HG03457 (cell line): ENCODE data around the gene TEX12.
"Not testable (repeated sequence)": the region's sequence is repeated elsewhere in the genome, so short reads cannot be mapped to it uniquely, and the experiment has no call there.

Experiments used
- ATAC-seq: cut with Tn5 transposase; IDR thresholded peaks from one replicate; pipeline ENCODE4 v1.9.1; 2021; ENCODE audit warnings: moderate number of reproducible peaks; ENCODE audit not compliant: unreplicated experiment

Gene TEX12

DNA sequence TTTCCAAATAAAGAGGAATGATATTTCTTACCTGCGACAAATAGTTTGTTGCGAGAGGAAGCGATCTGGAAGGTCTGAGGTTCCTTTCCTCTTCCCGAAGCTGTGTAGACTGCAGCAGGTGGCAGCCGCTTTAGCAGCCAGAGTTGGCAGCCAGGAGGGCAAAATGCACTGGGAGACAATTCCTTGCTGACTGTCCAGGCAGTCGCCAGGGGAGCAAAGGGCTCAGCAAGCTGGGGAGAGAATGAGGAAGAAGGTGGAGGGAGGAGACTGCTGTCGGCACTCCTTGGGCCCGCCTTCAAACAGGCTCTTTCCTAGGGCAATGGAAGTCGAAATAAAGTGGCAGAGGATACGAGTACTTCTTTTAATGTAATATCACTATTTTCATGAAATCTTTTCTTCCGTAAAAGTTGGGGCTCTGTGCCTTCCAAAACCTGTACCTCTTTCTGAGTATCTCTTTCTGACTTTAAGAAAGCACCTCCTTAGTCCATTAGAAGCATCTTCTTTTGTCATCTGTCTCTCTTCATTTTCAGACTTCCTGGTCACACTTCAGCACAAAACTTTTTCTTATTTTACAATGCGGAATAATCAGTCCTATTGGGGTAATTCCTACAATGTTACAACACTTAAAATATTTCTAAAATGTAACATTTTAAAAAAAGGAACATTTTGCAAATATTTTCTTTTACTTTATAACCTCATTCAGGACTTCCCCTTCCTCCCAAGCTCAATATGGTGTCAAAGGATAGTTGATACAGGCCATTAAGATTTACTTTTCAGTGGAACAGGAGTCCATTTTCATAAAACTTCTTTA lies 3.1 kb upstream of the TEX12 start, which contains the start of gene IL18:
IL18 (minus strand) TSS at position 220 of the 811 bp plus-strand sequence. CDS start 9,041 bp downstream, outside the sequence.
- ATAC-seq = no peak

DNA sequence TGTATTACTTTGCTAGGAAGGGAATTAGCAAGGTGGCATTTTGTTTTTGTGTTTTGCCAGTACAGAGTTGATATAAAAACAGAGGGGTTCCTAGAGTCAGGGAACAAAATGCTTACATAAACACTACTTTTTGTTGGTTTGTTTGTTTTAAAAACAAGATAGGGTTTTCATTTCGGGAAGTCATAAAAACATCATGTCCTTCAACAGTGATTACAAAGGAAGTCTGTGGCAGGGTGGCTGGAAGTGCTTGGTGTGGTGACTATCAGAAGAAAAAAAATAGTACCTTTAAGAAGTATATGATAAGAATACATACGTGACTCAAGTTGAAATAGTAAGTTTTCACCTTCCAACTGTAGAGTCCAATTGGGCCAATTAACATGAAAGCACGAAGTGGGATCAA lies 2.1 kb upstream of the TEX12 start:
- no peak for ATAC-seq

DNA sequence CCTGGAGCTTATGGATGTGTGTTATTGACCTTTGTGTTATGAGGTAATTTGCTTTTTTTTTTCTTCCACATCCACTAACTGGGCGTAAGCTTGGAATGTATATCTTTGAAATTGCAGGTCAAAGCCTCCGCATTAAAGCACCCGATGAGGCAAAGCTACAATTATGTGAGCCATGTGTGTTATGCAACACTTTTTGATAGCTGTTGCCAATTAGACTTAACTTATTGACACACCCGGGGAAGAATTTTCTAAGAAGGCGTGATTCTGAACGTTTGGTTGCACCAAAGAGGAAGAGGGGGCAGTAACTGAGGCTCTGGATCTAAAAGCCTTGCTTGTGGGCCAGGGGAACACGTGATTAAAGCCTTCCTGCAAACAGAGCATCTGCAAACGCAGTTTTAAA lies 610 bp upstream of the TEX12 start:
- ATAC-seq = no peak

DNA sequence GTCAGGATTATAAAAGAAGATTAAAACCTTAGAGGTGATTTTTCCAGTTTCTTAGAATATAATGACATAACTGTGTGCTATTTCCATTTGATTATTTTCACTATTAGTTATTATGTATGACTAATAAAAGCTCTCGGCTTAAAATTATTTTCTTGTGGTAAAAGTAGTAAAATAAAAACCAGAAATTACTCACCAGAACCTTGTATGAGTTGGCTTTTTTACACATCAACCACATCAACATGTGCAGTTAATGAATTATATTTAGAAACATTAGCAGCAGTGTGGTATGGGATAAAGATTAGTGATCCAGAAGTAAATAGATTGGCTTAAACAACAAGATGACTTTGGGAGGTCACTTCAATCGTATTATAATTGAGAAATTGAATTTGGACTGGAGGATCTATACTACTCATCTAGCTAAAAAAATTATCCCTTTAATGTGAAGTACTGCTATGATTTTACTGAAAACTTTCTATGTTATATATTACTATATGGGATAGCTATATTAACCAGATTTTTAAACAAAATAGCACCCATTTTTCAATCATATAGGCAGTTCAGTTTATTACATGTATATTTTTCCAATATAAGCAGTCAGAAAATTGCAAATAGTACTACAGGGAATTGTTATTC lies 5.3 kb downstream of the TEX12 start:
- peak; percentile 70 for ATAC-seq

DNA sequence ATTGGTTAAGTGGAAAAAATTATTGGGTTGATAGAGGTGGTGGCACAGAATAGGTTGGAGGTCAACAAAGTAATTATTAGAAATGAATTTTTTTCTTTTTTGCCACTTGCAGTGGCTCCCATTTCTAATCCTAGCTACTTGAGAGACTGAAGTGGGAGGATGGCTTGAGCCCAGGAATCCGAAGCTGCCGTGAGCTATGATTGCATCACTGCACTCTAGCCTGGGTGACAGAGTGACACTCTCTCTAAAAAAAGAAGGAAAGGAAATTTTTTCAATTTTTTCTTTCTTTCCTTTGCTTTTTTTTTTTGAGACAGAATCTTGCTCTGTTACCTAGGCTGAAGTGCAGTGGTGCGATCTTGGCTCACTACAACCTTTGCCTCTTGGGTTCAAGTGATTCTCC lies 6.0 kb downstream of the TEX12 start:
- no peak for ATAC-seq

DNA sequence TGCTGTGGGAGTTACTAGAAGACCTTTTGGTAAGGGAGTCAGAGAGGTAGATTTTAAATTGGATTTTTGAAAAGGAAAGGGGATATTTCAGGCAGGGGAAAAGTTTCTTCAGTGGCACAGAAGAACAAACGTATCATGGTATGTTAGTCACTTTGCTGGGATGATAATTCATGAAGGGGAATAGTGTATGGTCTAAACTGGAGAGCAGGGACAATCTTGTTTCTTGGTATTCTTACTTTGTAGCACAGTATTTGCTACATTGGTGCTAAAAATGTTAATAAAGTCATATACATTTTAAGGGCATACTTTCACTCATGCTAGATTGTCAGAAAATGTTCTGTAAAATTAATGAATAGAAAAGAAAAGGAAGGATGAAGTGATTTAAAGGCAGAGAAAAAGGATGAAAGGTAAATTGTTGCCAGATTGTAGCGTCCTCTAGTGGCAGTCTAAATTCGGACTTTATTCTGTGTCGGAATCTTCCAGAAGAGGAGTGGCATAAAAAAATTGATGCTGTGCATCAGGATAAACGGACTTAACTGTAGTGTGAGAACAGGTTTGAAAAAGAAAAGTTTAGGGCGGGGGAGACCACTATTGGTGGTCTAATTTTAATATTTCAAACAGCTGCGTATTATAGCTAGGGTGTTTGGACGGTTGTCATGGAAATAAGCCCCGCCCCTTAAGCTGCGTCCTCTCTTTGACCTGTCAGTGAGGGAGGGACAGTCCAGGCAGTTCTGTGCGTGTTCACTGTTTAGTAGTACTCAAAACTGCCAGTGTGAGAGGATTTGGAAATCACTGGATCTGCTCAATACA lies 7.8 kb downstream of the TEX12 start, which contains the start of gene BCO2:
BCO2 (plus strand) TSS at position 724 of the 810 bp plus-strand sequence. CDS start 90 bp downstream, outside the sequence.
- no peak for ATAC-seq

DNA sequence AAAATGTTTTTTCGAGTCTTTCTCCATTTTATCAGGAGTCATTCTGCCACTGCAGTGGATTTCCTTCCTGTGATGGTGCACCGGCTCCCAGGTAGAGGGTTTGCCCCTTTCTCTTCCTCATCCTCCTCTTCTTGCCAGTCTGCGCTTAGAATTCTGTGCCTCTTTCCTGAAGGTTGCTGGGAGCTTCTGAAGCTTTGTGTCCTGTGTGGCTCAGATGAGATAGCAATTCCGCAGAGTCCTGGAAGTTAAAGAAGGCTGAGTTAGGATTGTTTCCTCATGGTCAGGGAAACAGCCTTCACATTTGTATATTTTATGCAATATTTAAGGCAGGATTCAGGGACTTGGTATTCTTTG lies 8.4 kb downstream of the TEX12 start:
- ATAC-seq = no peak

DNA sequence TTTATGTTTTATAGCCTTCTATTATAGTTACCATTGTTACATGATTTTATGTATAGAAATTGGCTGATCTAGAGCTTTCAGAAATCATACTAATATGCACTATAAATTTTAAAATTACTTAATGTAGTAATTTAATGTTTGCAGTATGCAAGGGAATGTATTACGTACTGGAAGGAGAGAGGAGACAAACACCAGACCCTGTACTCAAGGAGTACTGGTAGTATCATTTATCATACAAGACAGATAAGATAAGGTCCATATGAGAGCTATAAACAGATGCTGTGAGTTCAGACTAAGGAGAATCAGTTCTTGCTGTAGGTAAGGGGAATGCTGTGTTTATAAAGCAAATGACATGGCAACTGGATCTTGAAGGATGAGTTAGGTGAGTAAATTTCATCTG lies 8.9 kb downstream of the TEX12 start:
- ATAC-seq = no peak

DNA sequence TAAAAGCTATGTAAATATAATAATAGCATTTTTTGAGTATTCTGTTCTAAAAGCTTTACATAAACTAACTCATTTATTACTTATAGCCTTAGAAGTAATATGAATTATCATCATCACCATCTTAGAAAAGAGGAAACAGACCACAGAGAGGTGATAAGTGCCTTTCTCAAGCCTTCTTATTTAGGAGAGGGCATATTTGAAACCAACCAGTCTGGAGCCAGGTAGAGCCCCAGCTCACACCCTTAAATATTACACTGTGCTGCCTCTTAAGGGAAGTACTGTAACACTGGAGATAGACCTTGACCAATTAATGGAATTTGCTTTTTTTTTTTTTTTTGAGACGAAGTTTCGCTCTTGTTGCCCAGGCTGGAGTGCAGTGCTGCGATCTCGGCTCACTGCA lies 10.4 kb downstream of the TEX12 start:
- ATAC-seq = no peak

DNA sequence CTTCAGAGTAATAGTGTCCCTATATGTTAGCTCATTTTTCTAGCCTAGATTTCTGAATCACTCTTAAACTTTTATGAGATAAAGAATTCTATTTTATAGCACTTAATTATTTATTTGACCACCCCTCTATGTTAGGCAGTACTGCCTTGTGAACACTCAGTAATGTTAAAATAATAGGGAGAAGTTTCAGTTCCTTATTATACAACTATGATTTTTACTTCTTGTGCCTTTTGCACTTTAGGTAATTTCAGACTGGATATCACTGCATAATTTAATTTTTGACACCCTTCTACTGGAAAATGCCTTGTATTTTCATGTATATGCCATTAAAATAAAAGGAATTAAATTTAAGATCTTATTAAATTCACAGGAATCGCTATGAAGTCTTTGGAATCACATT lies 11.3 kb downstream of the TEX12 start:
- ATAC-seq = no peak

DNA sequence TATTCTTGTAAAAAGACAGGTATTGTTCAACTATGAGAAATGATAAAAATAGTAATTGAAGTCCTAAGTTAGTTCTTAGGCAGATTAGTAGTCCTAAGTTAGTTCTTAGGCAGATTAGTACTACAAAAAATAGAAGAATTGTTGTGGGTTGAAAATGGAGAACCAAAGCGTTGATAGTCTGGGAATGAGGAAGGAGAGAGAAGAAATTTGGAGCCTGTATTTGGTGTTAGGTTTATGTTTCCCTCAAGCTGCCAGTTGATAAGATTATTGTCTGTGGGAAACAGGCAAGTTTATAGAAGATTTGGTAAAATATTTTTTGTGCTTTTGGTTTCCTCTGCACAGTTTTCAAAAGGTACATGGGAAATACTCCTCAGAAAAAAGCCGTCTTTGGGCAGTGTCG lies 11.8 kb downstream of the TEX12 start:
- ATAC-seq = no peak

DNA sequence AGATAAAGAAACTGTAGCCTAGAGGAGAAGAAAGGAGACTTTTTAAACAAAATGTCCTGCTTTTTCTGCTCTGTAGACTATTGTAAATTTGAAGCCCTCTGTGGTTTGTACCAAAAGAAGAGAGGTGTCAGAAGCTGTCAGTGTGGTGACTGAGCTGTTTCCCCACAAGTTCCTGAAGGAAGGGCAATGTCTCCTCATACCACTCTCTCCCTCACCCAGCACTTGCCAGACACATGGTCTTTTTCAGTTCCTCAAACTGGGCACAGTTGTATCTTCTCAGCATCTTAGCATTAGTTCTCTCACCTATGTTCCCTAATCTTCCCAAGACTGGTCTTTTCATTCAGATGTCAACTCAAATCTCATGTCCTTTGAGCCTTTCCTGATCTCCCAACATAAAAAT lies 12.4 kb downstream of the TEX12 start:
- peak; percentile 65 for ATAC-seq

DNA sequence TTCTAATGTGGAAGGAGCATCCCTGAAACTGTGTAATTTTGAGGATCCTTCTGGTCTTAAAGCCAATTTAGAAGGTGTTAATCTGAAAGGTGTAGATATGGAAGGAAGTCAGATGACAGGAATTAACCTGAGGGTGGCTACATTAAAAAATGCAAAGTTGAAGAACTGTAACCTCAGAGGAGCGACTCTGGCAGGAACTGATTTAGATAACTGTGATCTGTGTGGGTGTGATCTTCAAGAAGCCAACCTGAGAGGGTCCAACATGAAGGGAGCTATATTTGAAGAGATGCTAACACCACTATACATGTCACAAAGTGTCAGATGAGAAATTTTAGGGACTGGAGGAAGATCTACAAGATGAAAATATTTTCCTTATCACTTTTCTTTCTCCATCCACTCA lies 15.7 kb downstream of the TEX12 start:
- no peak for ATAC-seq

DNA sequence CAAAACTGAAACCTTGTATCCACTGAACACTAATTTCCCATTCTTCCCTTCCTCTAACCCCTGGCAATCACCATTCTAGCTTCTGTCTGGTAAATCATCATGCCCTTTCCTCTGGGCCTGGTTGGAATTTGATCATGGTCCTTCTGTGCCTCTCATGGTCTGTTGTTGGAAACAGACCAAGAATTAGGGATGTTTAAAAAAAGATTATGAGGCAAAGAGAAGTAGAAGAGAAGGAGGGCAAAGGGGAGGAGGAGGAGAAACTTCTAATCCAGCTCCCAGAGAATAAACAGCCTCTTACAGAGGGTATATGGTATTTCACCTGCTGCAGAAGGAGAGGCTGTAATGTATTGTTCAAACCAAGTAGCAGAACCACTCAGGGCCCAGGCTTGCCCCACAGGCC lies 18.7 kb downstream of the TEX12 start:
- ATAC-seq = no peak

DNA sequence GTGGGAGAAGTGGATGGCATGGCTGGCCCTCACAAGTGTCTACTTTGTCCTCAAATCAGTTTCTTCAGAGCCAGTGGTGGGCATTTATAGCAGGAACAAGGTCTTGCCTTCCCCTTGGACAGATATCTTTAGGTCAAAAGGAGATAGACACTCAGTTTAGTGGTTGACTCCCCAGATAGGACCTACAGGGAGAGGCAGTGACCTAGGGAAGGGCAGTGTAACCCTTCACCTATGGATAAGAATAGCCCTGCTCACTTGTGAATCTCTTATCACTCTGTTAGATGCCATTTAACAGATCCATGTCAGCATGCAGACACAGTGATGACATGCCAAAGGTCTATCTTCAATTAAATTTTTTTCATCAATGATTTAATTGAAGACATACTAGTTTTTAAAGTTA lies 19.1 kb downstream of the TEX12 start:
- ATAC-seq = no peak

DNA sequence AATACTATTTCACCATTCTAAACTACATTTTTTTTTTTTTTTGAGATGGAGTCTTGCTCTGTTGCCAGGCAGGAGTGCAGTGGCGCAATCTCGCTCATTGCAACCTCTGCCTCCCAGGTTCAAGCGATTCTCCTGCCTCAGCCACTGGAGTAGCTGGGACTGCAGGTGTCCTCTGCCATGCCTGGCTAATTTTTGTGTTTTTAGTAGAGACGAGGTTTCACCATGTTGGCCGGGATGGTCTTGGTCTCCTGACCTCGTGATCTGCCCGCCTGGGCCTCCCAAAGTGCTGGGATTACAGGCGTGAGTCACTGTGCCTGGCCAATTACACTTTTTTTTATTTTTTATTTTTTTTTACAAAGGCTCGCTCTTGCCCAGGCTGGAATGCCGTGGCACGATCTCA lies 27.9 kb downstream of the TEX12 start:
- not testable (repeated sequence) for ATAC-seq

DNA sequence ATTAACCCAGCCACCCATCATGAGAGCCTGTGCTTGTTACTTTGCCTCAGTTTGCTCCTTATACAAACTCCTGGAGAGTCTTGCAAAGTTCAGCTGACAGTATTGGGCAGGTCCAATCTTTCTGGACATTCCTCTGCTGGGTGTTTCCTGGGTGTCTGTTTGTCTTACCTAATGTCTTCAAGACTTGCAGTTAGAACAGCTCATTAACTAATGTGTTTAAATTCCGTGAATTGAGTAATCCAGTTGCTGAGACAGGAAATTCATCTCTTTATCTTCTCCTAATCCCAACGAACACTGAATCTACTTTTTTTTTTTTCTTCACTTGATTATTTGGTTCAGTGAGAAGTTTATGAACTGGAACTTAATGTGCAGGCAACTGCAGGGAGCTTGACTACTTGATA lies 28.8 kb downstream of the TEX12 start:
- no peak for ATAC-seq

DNA sequence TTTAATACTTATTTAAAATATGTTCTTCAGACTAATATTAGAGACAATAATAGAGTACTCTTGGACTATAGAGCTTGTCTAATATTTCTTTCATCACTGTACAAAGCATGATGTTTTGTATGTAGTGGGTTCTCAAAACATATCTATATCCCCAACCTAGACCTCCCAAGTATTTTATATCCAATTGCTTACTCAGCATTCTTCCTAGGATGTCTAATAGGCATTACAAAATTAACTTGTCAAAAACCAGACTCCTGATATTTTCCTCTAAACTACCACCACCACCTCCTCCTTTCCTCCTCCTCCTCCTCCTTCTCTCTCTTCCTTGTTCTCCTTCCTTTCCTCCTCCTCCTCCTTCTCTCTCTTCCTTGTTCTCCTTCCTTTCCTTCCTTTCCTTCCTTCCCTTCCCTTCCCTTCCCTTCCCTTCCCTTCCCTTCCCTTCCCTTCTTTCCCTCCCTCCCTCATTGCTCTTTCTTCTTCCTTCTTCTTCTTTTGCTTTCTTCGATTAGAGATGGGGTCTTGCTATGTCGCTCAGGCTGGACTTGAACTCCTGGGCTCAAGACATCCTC lies 29.4 kb downstream of the TEX12 start:
- ATAC-seq = no peak

DNA sequence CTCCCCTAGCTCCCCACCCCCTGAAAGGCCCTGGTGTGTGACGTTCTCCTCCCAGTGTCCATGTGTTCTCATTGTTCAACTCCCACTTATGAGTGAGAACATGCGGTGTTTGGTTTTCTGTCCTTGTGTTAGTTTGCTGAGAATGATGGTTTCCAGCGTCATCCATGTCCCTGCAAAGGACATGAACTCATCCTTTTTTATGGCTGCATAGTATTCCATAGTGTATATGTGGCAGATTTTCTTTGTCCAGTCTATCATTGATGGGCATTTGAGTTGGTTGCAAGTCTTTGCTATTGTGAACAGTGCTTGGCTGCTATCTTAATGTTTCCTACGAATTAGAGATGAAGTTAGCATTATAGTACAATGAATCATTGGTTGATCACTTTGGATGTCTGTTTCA lies 31.9 kb downstream of the TEX12 start:
- not testable (repeated sequence) for ATAC-seq

DNA sequence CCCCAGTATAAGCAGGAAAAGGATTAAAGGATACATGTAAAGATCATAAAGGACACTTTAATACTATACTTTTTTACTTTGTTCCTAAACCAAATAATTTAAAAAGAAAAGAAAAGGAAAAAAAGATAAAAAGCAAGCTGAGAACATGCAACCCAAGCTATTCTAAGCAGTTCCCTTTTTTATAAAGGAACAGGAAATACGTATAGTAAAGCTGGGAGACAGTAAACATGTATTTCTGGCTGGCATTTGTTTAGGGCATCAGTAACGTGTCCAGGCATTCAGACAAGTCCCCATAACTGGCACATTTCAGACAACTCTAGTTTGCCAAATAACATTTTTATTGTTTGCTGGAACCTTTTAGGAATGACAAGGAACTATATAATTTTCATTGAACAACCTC lies 33.1 kb downstream of the TEX12 start:
- no peak for ATAC-seq

DNA sequence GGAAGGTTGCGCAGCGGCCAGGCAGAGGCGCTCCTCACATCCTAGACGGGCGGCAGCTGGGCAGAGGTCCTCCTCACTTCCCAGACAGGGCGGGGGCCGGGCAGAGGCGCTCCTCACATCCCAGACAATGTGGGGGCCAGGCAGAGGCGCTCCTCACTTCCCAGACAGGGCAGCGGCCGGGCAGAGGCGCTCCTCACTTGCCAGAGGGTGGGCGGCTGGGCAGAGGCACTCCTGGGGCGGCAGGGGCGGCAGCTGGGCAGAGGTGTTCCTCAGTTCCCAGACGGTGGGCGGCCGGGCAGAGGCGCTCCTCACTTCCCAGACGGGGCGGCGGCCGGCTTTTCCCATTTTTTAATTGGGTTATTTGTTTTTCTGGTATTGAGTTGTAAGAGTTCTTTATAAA lies 38.9 kb downstream of the TEX12 start:
- no peak for ATAC-seq
